Cardiac fibroblast (primary cell): ENCODE results near the gene EDAR.

Experiments
- DNase-seq, 2 donors: peaks; one replicate each; pipeline versions ENCODE4 v3.0.0 to v3.0.0-alpha.2; 2010; ENCODE audit warnings: low read depth in 2 of 2
- H3K4me3 ChIP-seq, 2 donors: replicated peaks in 1 of 2; 1 replicate in 1 of 2; 2 replicates in 1 of 2; pipeline ENCODE4 v1.5.1; 2011; ENCODE audit warnings: low read depth in 2 of 2, low read length in 2 of 2, mild to moderate bottlenecking in 2 of 2, moderate library complexity in 1 of 2
- CTCF ChIP-seq: IDR thresholded peaks from one replicate; pipeline ENCODE4 v1.5.1; 2011; ENCODE audit warnings: low read depth, mild to moderate bottlenecking, low read length, inconsistent platforms

The EDAR gene

GRCh38 chr2:108988796-108989713, at the start of gene EDAR:
Gene EDAR (minus strand): TSS chr2:108989220. CDS start chr2:108931014, 58,206 bp downstream.
- peak; percentile 44 for TF ChIP-seq CTCF
- peak; percentile 16 to 28 for DNase-seq
- no peak within 1 kb of the TSS for H3K4me3 ChIP-seq

DNA sequence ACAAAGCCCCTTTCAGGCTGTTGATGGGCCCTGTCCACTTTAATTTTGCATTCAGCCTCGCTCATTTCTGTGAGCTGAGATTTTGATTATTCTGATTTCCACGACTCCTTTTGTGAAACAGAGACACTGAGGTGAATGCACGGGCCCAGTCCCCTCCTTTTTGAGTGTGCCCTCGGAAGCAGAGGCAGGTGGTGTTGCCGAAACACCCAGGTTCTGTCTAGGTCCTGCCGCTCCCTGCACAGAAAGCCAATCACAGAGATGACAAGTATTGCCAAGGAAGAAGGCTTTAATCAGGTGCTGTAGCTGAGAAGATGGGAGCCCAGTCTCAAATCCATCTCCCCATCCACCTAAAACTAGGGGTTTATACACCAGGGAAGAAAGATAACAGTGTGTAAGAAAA, 44.2 kb upstream of the EDAR start:
- no peak overlapping the region for H3K4me3 ChIP-seq
- no peak for DNase-seq
- TF ChIP-seq CTCF = no peak

GRCh38 chr2:109032229-109032820, 43.3 kb upstream of the EDAR start:
- DNase-seq = no peak
- peak overlapping the region; percentile 39 to 48 for H3K4me3 ChIP-seq
- TF ChIP-seq CTCF = no peak

DNA sequence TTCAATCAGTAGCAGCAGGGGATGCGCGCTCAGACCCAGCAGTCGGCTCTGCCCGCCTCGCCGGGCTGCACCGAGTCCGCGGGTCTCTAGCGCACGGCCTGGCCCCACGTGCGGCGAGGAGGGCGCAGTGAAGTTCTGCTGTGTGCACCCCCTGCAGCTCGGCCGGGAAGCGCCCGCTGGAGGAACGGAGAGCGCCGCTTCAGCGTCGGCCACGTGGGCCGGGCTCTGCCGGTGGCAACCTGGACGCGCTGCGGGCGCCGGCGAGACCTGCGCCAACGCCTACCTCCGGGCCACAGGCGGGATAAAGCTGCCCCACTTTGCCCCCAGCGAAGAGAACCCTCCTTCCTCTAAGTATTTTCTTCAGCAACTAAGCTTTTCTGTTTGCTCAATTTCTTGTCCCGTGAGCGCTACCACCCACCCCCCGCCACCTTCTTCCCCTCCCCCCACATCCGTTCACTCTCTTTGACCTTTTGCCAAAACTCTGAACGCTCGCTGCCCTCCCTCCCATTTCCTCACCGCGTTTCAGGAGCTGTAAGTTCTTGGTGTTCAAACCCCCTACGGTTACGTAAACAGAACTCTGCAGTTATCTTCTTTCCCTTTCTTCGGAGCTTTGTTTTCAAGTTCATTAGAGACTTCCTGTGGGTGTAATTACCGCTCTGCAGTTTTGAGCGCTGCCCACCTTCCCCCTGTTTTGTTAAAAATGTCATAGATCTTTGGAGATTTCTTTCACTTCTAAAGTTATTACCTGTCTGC, 42.6 kb upstream of the EDAR start:
- H3K4me3 ChIP-seq = peak overlapping the region; percentile 39 to 48
- TF ChIP-seq CTCF = no peak
- peak; percentile 26 to 65 for DNase-seq

DNA sequence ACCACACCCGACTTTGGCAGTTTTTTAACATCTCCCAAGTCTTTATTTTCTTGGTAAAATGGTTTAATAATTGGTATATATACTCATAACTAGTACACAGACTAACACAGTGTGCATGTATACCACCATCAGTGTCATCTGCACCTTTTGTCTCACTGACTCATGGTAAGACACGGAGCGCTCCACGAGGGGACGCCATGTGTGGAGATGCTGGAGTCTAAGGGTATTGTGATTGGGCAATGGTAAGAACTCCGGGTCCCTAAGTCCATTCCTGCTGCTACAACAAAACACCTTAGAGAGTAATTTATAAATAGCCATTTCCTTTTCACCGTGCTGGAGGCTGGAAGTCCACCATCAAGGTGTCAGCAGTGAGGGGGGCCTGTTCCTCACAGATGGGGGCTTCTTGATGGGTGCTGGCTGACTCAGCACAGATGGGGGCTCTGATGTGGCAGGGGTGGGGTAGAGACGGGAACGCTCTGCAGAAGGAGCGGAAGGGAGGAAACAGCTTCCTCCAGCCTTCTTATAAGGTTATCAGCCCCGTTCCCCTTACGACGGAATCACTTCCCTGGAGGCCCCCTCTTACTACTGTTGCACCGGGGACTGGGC, 42.0 kb upstream of the EDAR start:
- peak overlapping the region in 1 of 2 donors; percentile 48 for H3K4me3 ChIP-seq
- DNase-seq = no peak
- TF ChIP-seq CTCF = no peak

- no peak overlapping the region for H3K4me3 ChIP-seq
- TF ChIP-seq CTCF = no peak
- peak in 1 of 2 donors; percentile 6 for DNase-seq
Measured at GRCh38 chr2:109029490-109030201, 40.6 kb upstream of the EDAR start.
